BE2C (cell line): Measurements from ENCODE around the gene USP32.

ENCODE experiments used
- DNase-seq: peaks from one replicate; pipeline ENCODE4 v3.0.0-alpha.2; 2020
- H3K27me3 ChIP-seq: fragments of 250-450 bp; sonication (Bioruptor Pico); 2 replicates; pipeline ENCODE4 v1.5.1; 2020; ENCODE audit warnings: mild to moderate bottlenecking
- H3K36me3 ChIP-seq: fragments of 250-450 bp; sonication (Bioruptor Pico); 2 replicates; pipeline ENCODE4 v1.5.1; 2020; ENCODE audit warnings: mild to moderate bottlenecking
- H3K4me1 ChIP-seq: fragments of 250-450 bp; sonication (Bioruptor Pico); 2 replicates; pipeline ENCODE4 v1.5.1; 2020
- H3K4me3 ChIP-seq: 2 replicates; pipeline ENCODE4 v1.5.1; 2011; ENCODE audit warnings: low read depth, low read length
- H3K9me3 ChIP-seq: fragments of 250-450 bp; sonication (Bioruptor Pico); 2 replicates; pipeline ENCODE4 v1.5.1; 2020
- TF ChIP-seq, protein P1 (sequence below): IDR thresholded peaks from 2 replicates; pipeline ENCODE4 v1.5.1; 2012; ENCODE audit warnings: mild to moderate bottlenecking, low read depth, low read length

Gene USP32

DNA sequence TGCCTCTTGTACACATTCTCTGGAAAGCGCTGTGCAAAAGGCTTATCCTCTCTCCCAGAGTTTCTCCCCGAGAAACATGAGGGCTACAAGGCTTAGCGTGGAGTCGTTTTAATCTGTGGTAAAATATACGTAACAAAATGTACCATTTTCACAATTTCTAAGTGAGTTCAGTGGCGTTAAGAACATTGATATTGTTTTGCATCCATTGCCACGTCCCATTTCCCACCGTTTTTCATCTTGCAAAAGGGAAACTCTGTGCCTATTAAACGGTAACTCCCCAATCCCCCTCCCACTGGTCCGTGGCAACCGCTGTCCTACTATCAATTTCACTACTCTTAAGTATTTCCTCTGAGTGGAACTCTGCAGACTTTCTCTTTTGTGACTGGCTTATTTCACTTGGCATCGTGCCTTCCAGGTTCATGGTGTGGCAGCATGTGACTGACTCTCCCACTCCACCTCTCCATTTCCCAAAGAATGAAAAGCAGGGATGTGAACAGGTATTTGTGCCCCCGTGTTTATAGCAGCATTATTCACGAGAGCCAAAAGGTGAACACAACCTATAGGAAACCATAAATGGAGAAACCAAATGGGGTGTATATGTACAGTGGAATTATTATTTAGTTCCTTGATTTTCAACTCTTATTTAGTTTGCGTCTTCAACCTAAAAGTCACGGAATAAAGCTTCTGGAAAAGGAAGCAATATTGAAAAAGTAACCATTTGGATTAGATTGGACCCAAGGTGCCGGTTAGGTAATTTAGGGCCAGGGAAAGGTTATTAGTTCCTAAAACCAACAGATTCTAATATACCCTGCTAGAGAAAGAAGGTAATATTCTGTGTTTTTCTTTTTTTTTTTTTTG, 1.1 kb upstream of the USP32 start:
- peaks cover 3% of the 10 kb centered on the region for H3K4me1 ChIP-seq
- H3K27me3 ChIP-seq = no peaks in the 10 kb centered on the region
- no peaks in the 10 kb centered on the region for H3K36me3 ChIP-seq
- peak overlapping the region; percentile 93 for H3K4me3 ChIP-seq
- peak; percentile 47 for DNase-seq
- H3K9me3 ChIP-seq = no peaks in the 10 kb centered on the region
- TF ChIP-seq, protein P1, sequence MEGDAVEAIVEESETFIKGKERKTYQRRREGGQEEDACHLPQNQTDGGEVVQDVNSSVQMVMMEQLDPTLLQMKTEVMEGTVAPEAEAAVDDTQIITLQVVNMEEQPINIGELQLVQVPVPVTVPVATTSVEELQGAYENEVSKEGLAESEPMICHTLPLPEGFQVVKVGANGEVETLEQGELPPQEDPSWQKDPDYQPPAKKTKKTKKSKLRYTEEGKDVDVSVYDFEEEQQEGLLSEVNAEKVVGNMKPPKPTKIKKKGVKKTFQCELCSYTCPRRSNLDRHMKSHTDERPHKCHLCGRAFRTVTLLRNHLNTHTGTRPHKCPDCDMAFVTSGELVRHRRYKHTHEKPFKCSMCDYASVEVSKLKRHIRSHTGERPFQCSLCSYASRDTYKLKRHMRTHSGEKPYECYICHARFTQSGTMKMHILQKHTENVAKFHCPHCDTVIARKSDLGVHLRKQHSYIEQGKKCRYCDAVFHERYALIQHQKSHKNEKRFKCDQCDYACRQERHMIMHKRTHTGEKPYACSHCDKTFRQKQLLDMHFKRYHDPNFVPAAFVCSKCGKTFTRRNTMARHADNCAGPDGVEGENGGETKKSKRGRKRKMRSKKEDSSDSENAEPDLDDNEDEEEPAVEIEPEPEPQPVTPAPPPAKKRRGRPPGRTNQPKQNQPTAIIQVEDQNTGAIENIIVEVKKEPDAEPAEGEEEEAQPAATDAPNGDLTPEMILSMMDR = no peak

DNA sequence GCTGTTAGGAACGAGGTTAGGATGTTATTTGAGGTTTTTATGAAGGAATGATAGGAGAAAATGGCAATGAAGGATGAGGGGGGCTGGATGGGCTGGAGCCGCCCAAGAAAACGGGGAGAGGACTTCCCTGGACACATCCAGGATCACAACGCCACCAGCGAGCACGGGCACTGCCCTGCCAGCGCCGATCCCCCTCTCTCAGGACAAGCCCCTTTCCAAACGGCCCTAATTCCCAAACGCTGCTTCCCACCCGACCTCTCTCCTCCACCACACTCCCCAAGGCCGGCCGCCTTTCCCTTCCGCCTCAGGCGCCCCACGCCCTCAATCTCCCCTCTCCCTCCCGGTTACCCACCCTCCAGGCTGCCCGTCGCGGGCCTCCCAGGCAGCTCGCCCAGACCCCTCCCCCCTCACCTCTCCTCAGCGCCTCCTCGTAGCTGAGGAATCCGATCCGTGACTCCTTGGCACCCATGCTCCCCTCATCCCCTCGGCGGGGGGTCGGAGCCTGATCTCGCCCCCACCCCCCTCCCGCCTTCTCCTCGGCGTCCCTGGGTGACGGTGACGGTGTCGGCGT, 377 bp downstream of the USP32 start:
- Histone ChIP-seq H3K36me3 (no peaks in the 10 kb centered on the region), H3K4me1 (peaks cover 3% of the 10 kb centered on the region), H3K4me3 (peak overlapping the region; percentile 93), H3K9me3 (no peaks in the 10 kb centered on the region), H3K27me3 (no peaks in the 10 kb centered on the region)
- DNase-seq = peak; percentile 81
- TF ChIP-seq, protein P1 = no peak

DNA sequence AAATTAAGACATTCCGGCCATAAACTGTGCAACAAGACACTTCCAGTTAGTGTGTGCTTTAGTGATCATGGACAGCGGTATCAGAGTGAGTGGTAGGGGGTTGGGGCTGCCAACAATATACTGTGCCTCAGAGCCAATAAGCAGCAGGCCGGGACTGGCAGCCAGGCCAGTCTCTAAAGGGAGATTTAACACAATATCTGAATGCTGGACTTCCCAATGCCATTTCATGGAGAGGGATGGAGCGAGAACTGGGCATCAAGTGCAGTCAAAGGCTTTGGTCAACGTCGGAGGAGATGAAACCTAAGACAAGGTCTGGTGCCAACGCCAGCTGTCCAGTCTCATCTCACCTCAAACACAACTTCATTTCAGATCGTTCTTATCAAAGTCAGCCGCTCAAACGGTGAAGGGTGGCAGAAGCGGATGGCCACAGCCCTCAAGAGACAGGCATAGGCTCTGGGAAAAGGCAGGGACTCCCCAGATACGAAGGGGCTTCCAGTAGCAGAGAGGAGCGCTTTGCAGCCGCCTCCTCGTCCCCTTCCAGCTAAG, 935 bp downstream of the USP32 start:
- DNase-seq = peak; percentile 58

DNA sequence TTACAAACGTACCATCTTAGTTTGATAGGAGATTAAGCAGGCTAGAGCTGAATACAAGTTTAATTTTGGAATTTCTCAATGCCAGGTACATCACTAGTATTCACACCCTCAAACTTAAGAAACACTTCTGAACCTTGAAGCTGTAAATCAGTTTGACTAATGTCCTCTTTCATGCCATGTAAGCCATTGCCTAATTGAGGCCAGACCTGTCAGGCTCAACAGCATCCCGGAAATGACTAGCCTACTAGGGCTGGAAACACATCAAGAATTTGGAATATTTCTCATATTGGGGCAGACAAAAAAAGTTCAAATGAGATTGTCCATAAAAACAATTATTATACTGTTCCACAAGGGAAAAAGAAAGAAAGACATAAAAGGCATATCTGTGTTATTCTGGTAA, 1.7 kb downstream of the USP32 start:
- Histone ChIP-seq H3K36me3 (no peaks in the 10 kb centered on the region), H3K27me3 (no peaks in the 10 kb centered on the region), H3K4me3 (peak overlapping the region; percentile 93), H3K4me1 (peaks cover 3% of the 10 kb centered on the region), H3K9me3 (no peaks in the 10 kb centered on the region)
- no peak for DNase-seq
- TF ChIP-seq, protein P1 = no peak

More for the DNA sequence above, 935 bp downstream of the USP32 start:
- peaks cover 3% of the 10 kb centered on the region for H3K4me1 ChIP-seq
- no peaks in the 10 kb centered on the region for H3K36me3 ChIP-seq
- peak overlapping the region; percentile 93 for H3K4me3 ChIP-seq
- no peaks in the 10 kb centered on the region for H3K9me3 ChIP-seq
- TF ChIP-seq, protein P1 = no peak
- H3K27me3 ChIP-seq = no peaks in the 10 kb centered on the region

GRCh38 chr17:60388742-60389141, 3.2 kb downstream of the USP32 start:
- H3K36me3 ChIP-seq = no peaks in the 10 kb centered on the region
- TF ChIP-seq, protein P1 = no peak
- H3K9me3 ChIP-seq = no peaks in the 10 kb centered on the region
- H3K27me3 ChIP-seq = no peaks in the 10 kb centered on the region
- peaks cover 9% of the 10 kb centered on the region for H3K4me1 ChIP-seq
- no peak overlapping the region for H3K4me3 ChIP-seq
- DNase-seq = no peak

DNA sequence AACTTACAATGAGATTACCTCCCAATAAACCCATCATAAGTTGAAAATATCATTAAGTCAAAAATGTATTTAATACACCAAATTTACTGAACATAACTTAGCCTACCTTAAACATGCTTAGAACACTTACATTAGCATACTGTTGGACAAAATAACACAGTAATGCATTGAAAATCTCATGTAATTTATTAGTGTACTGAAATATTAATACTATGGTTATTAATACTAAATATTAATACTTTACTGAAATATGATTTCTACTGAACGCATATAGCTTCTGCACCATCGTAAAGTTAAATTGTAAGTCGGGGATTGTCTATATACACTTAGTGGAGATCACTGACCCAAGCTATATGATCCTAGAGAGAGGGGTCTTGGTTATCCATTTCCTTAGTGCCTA, 4.3 kb downstream of the USP32 start:
- no peaks in the 10 kb centered on the region for H3K27me3 ChIP-seq
- TF ChIP-seq, protein P1 = no peak
- DNase-seq = no peak
- no peaks in the 10 kb centered on the region for H3K36me3 ChIP-seq
- peaks cover 11% of the 10 kb centered on the region for H3K4me1 ChIP-seq
- no peak overlapping the region for H3K4me3 ChIP-seq
- no peaks in the 10 kb centered on the region for H3K9me3 ChIP-seq
